Activated naive CD4-positive, alpha-beta T cell treated with anti-CD3 and anti-CD28 coated beads, Interleukin-2, amount 50 U/mL, for 16 hours (primary cell): ENCODE measurements around the gene SFXN5.

ENCODE experiments used
- DNase-seq: peaks from one replicate; pipeline ENCODE4 v3.0.0-alpha.2; 2020

The SFXN5 gene

DNA sequence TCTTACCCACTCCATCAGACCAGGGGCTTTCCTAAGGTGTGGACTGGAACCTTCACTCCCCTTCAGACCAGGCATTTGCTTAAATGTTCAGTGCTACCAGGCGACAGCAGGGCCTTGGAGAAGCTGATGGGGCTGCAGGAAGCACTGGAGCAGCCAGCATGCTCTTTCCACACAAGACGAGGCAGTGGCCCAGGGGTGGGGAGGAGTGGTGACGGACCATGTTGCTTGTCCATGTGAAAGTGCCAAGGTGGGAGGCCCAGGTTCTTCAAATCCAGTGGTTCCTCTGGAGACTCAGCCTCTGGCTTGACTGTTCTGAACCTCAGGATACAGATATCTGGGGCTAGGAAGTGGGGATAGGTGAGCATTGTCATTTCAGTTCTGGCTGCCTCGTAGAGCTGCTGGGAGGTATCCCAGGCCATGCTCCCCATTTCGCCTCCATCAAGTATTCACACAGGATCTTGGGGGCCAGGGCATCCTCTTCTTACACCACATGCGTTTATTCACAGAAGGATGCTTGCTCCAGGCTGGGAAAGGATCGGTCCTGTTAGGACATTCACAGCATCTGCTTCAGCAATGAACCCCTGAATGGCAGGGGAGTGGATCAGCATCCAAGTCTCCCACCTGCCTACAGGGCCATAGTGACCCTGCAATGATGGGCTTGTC is 62.2 kb downstream of the SFXN5 start:
- no peak for DNase-seq

DNA sequence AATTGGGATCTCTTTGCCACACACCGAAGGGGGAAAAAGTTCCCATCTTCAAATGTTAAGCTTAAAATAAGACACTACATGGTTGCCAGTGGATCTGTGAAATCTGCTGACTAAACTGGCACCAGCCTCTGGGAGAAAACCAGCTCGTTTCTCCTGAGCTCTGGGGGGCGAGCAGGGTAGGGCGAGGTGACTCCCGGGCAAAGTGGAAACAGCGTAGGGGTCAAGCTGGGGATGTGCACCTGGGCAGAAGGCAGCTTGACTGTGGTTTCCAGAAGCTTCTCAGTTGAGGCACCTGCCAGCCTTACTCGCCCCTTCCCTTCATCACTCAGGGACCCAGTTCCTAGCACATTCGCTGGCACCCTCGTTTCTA is 62.8 kb downstream of the SFXN5 start:
- DNase-seq: no peak

GRCh38 chr2:73007991-73008765 is 63.3 kb downstream of the SFXN5 start:
- DNase-seq: no peak

GRCh38 chr2:73006969-73007710 is 64.4 kb downstream of the SFXN5 start:
- DNase-seq: no peak

DNA sequence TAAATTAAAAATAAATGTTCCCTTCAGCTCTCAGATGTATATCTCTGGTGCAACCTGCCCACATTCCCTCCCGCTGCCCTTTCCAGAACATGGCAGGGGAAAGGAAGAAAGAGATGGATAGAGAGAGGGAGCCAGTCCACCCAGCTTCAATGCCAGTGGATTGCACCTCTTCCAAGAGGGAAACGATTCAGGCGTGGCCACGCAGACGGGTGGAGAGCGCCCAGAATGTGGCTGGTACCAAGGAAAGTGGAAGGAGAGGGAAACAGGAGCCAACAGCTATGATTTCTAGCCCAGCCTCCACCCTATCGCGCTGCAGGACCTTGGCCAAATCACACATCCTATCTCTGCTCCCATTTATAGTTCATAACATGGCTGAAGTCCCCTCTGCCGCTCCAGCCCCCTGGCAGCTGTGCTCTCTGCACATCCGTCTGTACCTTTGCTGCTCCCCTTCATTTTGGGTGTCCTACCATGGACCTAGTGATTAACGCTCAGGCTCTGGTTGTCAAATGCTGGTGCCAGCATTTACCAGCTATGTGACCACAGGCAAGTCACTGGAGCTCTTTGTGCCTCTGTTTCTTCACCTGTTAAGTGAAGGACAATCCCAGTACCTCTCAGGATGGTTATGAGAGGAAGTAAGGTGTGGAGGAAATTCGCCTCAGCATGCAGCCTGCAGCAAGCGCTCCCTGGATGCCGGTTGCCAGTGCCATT is 66.5 kb downstream of the SFXN5 start:
- no peak for DNase-seq

GRCh38 chr2:73004466-73004865 is 67.0 kb downstream of the SFXN5 start:
- no peak for DNase-seq

DNA sequence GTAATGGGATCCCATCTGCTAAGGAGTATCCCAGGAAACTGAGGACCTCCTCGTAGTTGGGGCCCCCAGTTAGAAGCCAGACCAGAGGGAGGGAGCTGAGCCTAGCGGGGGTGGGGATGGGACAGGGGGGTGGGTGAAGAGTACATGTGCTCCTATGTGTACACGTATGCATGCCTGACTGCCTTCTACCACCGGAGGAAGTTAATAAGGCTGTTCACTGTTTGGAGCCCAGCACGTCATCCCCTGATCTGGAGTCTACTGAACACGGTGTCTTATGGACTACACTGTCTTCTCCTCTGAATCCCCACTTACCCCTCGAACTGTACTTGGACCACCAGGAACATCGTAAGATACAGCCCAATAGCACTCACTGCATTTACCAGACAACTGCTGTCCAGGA is 68.5 kb downstream of the SFXN5 start:
- no peak for DNase-seq

- no peak for DNase-seq
Observed at GRCh38 chr2:73000808-73001570, 70.5 kb downstream of the SFXN5 start.

GRCh38 chr2:72999729-73000725 is 71.5 kb downstream of the SFXN5 start:
- DNase-seq: no peak

- no peak for DNase-seq
Observed at GRCh38 chr2:72998724-72999123, 72.8 kb downstream of the SFXN5 start.

GRCh38 chr2:72998234-72998651 is 73.3 kb downstream of the SFXN5 start:
- DNase-seq: no peak

GRCh38 chr2:72996117-72996502 is 75.4 kb downstream of the SFXN5 start:
- DNase-seq: no peak

DNA sequence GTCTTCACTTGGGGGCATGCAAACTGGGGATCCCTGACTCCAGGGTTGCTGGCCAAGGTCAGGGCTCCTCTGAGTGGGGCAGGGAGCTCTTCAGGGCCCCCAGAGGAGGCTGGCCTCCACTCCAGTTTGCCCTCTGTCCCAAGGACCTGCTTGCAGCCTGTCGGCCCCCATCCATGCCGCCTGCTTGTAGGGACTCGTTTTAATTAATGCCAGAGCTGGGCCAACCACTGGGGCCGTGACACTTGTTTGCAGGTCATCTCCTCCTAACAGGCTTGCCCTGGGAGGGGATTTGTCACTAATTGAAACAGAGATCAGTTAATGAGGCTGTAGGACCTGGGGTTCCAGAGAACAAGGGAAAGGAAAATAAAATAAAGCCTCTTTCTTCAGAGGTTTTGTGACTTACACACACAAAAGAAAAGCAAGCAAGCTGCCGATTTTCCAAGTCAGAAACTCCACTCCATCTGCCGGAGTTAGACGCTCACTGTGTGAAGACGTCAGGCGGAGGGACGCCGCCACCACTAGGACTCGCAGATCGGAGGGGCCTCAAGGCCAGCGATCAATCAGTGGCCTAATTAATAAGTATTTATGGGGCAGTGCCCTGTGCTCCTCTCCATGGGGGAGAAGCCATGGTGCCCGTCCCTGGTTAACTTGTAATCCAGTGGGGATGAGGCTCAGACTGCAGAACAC is 75.9 kb downstream of the SFXN5 start:
- no peak for DNase-seq

DNA sequence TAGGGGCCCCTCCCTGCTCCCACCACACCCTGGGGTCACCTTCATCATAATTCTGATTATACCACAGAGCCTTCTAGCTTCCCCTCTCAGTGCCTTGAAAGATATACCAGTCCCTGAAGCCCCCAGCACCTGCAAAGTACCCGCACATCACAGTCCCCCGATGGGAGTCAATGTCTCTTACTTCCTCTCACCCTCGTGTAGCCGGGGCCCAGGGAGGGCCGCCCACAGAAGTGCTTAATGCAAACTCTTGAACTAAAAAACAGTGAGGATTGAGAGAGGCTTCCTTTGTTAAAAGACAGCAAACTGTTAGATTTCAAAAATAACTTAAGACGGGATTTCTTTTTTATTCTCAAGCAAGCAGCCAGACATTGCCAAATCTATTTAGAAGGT is 76.5 kb downstream of the SFXN5 start:
- no peak for DNase-seq

- DNase-seq: no peak
Observed at GRCh38 chr2:72994282-72994990, 77.1 kb downstream of the SFXN5 start.

DNA sequence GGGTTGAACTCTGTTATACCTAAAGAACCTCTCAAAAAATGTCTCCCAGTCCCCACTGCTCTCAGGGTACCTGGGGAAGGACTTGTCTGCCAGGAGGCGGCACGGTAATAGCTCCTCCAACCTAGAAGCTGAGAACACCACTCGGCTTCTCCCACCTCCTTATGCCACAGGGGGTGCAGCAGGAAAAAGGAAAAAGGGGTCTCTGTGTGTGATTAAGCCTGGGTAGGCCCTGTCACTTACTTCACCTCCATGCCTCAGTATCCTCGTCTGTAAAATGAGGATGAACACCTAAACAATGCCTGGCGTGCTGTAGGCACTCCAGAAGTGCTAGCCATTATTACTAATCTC is 77.6 kb downstream of the SFXN5 start:
- DNase-seq: no peak

- DNase-seq: peak; percentile 29
Observed at GRCh38 chr2:72993147-72993932, 78.2 kb downstream of the SFXN5 start.

- DNase-seq: no peak
Observed at GRCh38 chr2:72992734-72993102, 78.8 kb downstream of the SFXN5 start.
